ENCODE data around the gene LTV1.
A peak's percentile ranks its signal among the peaks of the same experiment; 100 is the strongest.
"Not testable (repeated sequence)": the region's sequence is repeated elsewhere in the genome, so short reads cannot be mapped to it uniquely, and the experiment has no call there.

LTV1 gene

GRCh38 chr6:143842902-143843676 is at the start of gene LTV1:
TSS of gene LTV1 (plus strand) at chr6:143843338. CDS start at chr6:143843478, 140 bp downstream.
- DNase-seq (ENCODE audit: low read depth), result peak; percentile 85

- DNase-seq (ENCODE audit: low read depth), result not testable (repeated sequence)
Observed at GRCh38 chr6:143796551-143796950, 46.6 kb upstream of the LTV1 start.

GRCh38 chr6:143798487-143798886 is 44.7 kb upstream of the LTV1 start:
- not testable (repeated sequence) for DNase-seq (ENCODE audit: low read depth)

- DNase-seq (ENCODE audit: low read depth), result no peak
Observed at GRCh38 chr6:143802833-143803565, 40.1 kb upstream of the LTV1 start.

- DNase-seq (ENCODE audit: low read depth), result no peak
Observed at GRCh38 chr6:143803769-143804568, 39.2 kb upstream of the LTV1 start.

GRCh38 chr6:143804835-143805239 is 38.3 kb upstream of the LTV1 start:
- DNase-seq (ENCODE audit: low read depth), result no peak

GRCh38 chr6:143806282-143807102 is 36.6 kb upstream of the LTV1 start:
- DNase-seq (ENCODE audit: low read depth), result peak; percentile 2

GRCh38 chr6:143807103-143807772 is 35.9 kb upstream of the LTV1 start:
- DNase-seq (ENCODE audit: low read depth), result no peak

GRCh38 chr6:143810745-143811144 is 32.4 kb upstream of the LTV1 start:
- DNase-seq (ENCODE audit: low read depth), result no peak

GRCh38 chr6:143811501-143812157 is 31.5 kb upstream of the LTV1 start:
- no peak for DNase-seq (ENCODE audit: low read depth)

- DNase-seq (ENCODE audit: low read depth), result no peak
Observed at GRCh38 chr6:143817621-143818020, 25.5 kb upstream of the LTV1 start.

- no peak for DNase-seq (ENCODE audit: low read depth)
Observed at GRCh38 chr6:143821359-143821758, 21.8 kb upstream of the LTV1 start.

- DNase-seq (ENCODE audit: low read depth), result no peak
Observed at GRCh38 chr6:143822584-143823024, 20.5 kb upstream of the LTV1 start.

GRCh38 chr6:143823548-143823947 is 19.6 kb upstream of the LTV1 start:
- DNase-seq (ENCODE audit: low read depth), result no peak

- no peak for DNase-seq (ENCODE audit: low read depth)
Observed at GRCh38 chr6:143828572-143828971, 14.6 kb upstream of the LTV1 start.

- DNase-seq (ENCODE audit: low read depth), result no peak
Observed at GRCh38 chr6:143836150-143836549, 7.0 kb upstream of the LTV1 start.

- DNase-seq (ENCODE audit: low read depth), result no peak
Observed at GRCh38 chr6:143838395-143838794, 4.7 kb upstream of the LTV1 start.

GRCh38 chr6:143839196-143839595 is 3.9 kb upstream of the LTV1 start:
- no peak for DNase-seq (ENCODE audit: low read depth)

- DNase-seq (ENCODE audit: low read depth), result no peak
Observed at GRCh38 chr6:143840595-143841265, 2.4 kb upstream of the LTV1 start.

- DNase-seq (ENCODE audit: low read depth), result no peak
Observed at GRCh38 chr6:143842461-143842901, 657 bp upstream of the LTV1 start.
